DND-41 (cell line): ENCODE measurements around the gene NEU1.
"Not testable (repeated sequence)": the region's sequence is repeated elsewhere in the genome, so short reads cannot be mapped to it uniquely, and the experiment has no call there.

ENCODE experiments used
- ATAC-seq: fragments of 200-7000 bp; cut with Tn5 transposase; 3 replicates; pipeline ENCODE4 v1.9.1; 2021; ENCODE audit warnings: low read depth; ENCODE audit not compliant: insufficient read depth
- DNase-seq: peaks from one replicate; pipeline ENCODE4 v3.0.0-alpha.2; 2020
- H2AFZ ChIP-seq: 2 replicates; pipeline ENCODE4 v1.6.0; 2012; ENCODE audit warnings: low read depth, low read length
- H3K27ac ChIP-seq: 2 replicates; pipeline ENCODE4 v1.5.1; 2012; ENCODE audit warnings: low read length, inconsistent platforms
- H3K27me3 ChIP-seq: fragments of 200-600 bp; sonication (generic); 2 replicates; pipeline ENCODE4 v1.6.0; 2012; ENCODE audit warnings: low read length, mild to moderate bottlenecking, inconsistent platforms; ENCODE audit not compliant: insufficient read depth, poor library complexity
- H3K36me3 ChIP-seq: 2 replicates; pipeline ENCODE4 v1.5.1; 2012; ENCODE audit warnings: low read length, inconsistent platforms; ENCODE audit not compliant: insufficient read depth
- H3K4me1 ChIP-seq: 2 replicates; pipeline ENCODE4 v1.5.1; 2012; ENCODE audit warnings: mild to moderate bottlenecking, low read length; ENCODE audit not compliant: insufficient read depth
- H3K4me2 ChIP-seq: 2 replicates; pipeline ENCODE4 v1.6.0; 2012; ENCODE audit warnings: mild to moderate bottlenecking, moderate library complexity, low read length, inconsistent platforms; ENCODE audit not compliant: insufficient read depth
- H3K4me3 ChIP-seq, 2 experiments: fragments of 200-600 bp in 1 of 2; shearing (Covaris generic) in 1 of 2; 2 replicates each; pipeline ENCODE4 v1.5.1; 2012 to 2016; ENCODE audit warnings: inconsistent platforms in 2 of 2, low read length in 2 of 2, mild to moderate bottlenecking in 2 of 2, low read depth in 1 of 2, moderate library complexity in 1 of 2
- H3K79me2 ChIP-seq: 2 replicates; pipeline ENCODE4 v1.6.0; 2012; ENCODE audit warnings: low read length, inconsistent platforms; ENCODE audit not compliant: insufficient read depth
- H3K9ac ChIP-seq: 2 replicates; pipeline ENCODE4 v1.6.0; 2012; ENCODE audit warnings: low read depth, mild to moderate bottlenecking, inconsistent platforms, low read length, moderate library complexity
- H3K9me3 ChIP-seq: 2 replicates; pipeline ENCODE4 v1.5.1; 2012; ENCODE audit warnings: low read length, moderate library complexity, mild to moderate bottlenecking, inconsistent platforms; ENCODE audit not compliant: insufficient read depth, severe bottlenecking
- H4K20me1 ChIP-seq: 2 replicates; pipeline ENCODE4 v1.6.0; 2012; ENCODE audit warnings: low read length; ENCODE audit not compliant: insufficient read depth
- EZH2 ChIP-seq: IDR thresholded peaks from 3 replicates; pipeline ENCODE4 v1.6.1; 2012; ENCODE audit warnings: borderline replicate concordance, low read depth, mild to moderate bottlenecking, moderate library complexity, low read length, inconsistent platforms; ENCODE audit not compliant: severe bottlenecking
- TF ChIP-seq, protein P1 (sequence below): IDR thresholded peaks from 2 replicates; pipeline ENCODE4 v1.5.1; 2012; ENCODE audit warnings: borderline replicate concordance, low read length, moderate library complexity, mild to moderate bottlenecking; ENCODE audit not compliant: poor library complexity, severe bottlenecking; ENCODE audit errors: extremely low read depth

The NEU1 gene

DNA sequence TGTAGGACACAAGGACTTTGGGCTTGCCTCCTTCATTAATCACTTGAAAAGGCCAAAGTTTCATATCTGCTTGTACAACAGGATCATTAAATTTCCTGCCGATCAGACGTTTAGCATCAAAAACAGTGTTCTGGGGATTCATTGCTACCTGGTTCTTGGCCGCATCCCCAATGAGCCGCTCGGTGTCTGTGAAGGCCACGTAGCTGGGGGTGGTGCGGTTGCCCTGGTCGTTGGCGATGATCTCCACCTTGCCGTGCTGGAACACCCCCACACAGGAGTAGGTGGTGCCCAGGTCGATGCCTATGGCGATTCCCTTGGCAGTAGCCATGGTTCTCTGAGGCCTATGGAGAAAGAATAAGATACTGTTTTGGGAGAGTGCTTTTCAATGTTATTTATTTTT is 51.0 kb downstream of the NEU1 start:
- TF ChIP-seq, protein P1, sequence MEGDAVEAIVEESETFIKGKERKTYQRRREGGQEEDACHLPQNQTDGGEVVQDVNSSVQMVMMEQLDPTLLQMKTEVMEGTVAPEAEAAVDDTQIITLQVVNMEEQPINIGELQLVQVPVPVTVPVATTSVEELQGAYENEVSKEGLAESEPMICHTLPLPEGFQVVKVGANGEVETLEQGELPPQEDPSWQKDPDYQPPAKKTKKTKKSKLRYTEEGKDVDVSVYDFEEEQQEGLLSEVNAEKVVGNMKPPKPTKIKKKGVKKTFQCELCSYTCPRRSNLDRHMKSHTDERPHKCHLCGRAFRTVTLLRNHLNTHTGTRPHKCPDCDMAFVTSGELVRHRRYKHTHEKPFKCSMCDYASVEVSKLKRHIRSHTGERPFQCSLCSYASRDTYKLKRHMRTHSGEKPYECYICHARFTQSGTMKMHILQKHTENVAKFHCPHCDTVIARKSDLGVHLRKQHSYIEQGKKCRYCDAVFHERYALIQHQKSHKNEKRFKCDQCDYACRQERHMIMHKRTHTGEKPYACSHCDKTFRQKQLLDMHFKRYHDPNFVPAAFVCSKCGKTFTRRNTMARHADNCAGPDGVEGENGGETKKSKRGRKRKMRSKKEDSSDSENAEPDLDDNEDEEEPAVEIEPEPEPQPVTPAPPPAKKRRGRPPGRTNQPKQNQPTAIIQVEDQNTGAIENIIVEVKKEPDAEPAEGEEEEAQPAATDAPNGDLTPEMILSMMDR: no peak
- TF ChIP-seq EZH2: no peak
- Histone ChIP-seq H3K9me3 (no peaks in the 10 kb centered on the region), H3K36me3 (no peaks in the 10 kb centered on the region), H2AFZ (no peak overlapping the region), H4K20me1 (no peaks in the 10 kb centered on the region), H3K27ac (no peak overlapping the region), H3K4me2 (no peak overlapping the region), H3K4me3 (no peak overlapping the region), H3K9ac (no peak overlapping the region), H3K79me2 (peaks cover under 1% of the 10 kb centered on the region), H3K27me3 (no peaks in the 10 kb centered on the region), H3K4me1 (peaks cover 8% of the 10 kb centered on the region)
- DNase-seq: no peak
- ATAC-seq: no peak

DNA sequence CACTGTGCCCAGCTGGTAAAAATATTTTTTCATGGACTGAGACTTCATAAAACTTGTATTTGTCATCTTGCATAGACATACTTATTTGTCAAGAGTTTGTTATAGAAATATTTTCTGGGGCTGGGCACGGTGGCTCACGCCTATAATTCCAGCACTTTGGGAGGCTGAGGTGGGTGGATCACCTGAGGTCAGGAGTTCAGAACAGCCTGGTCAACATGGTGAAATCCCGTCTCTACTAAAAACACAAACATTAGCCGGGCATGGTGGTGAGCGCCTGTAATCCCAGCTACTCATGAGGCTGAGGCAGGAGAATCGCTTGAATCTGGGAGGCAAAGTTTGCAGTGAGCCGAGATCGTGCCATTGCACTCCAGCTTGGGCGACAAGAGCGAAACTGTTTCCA is 54.0 kb downstream of the NEU1 start:
- H4K20me1 ChIP-seq, ATAC-seq, H3K27ac ChIP-seq, H3K9ac ChIP-seq, H2AFZ ChIP-seq, H3K4me2 ChIP-seq, H3K9me3 ChIP-seq, DNase-seq, H3K27me3 ChIP-seq, H3K4me3 ChIP-seq, H3K36me3 ChIP-seq: not testable (repeated sequence)
- H3K79me2 ChIP-seq: peaks cover 30% of the 10 kb centered on the region
- H3K4me1 ChIP-seq: peaks cover 31% of the 10 kb centered on the region
